ENCODE measurements around the gene MORN2. TPM values are rescaled to one million over a fixed set of nuclear protein-coding genes. Genes with fewer than 3 reads are reported as not detected.

MORN2 gene
- total RNA-seq, 1 experiment from 2014 or later: 8.0 TPM

- no CpG with 5 or more reads among the region's 4 CpGs for WGBS (ENCODE audit: extremely low coverage, insufficient read length, low lambda C conversion rate)
These were observed 11.6 kb downstream of the MORN2 start for GRCh38 chr2:38887347-38887746.

More at GRCh38 chr2:38887347-38887746, 11.6 kb downstream of the MORN2 start:
- no peak overlapping the region for H3K4me3 Mint-ChIP-seq
- no peak overlapping the region for H2BK120ac ChIP-seq (ENCODE audit: low read depth, low read length, poor library complexity, severe bottlenecking)
- H3K36me3 Mint-ChIP-seq (ENCODE audit: insufficient read depth in 1 of 3, low read depth in 3 of 3): no peaks in the 10 kb centered on the region
- H4K91ac ChIP-seq (ENCODE audit: insufficient read length, low read depth, low read length): no peak overlapping the region
- H3K18ac ChIP-seq (ENCODE audit: insufficient read length, low read depth, low read length): no peak overlapping the region
- H3K27ac ChIP-seq (ENCODE audit: insufficient read length, low read depth, low read length): no peak overlapping the region
- H3K14ac ChIP-seq (ENCODE audit: insufficient read depth, low read length): no peak overlapping the region
- H3K27ac Mint-ChIP-seq: no peak overlapping the region
- H3K9me3 Mint-ChIP-seq: no peaks in the 10 kb centered on the region
- H3K4ac ChIP-seq (ENCODE audit: low read depth, low read length): no peak overlapping the region
- H2AK5ac ChIP-seq (ENCODE audit: insufficient read length, low read length): no peak overlapping the region
- no peak overlapping the region for H4K5ac ChIP-seq (ENCODE audit: insufficient read length, low read depth, low read length)
- H3K23ac ChIP-seq (ENCODE audit: insufficient read length, low read depth, low read length): no peak overlapping the region
- no peak overlapping the region for H2BK15ac ChIP-seq (ENCODE audit: low read depth, low read length)
- no peak overlapping the region for H3T11ph ChIP-seq (ENCODE audit: low read length)
- no peaks in the 10 kb centered on the region for H3K79me2 ChIP-seq (ENCODE audit: insufficient read depth, low read length)
- H3K27me3 Mint-ChIP-seq (ENCODE audit: low read depth): no peaks in the 10 kb centered on the region
- H4K20me1 ChIP-seq (ENCODE audit: control insufficient read depth, insufficient read depth, insufficient read length): no peaks in the 10 kb centered on the region
- no peak overlapping the region for H2BK20ac ChIP-seq (ENCODE audit: low read depth, low read length, poor library complexity, severe bottlenecking)
- H3K27me3 ChIP-seq (ENCODE audit: insufficient read depth, low read length): no peaks in the 10 kb centered on the region
- no peak overlapping the region for H3K4me2 ChIP-seq (ENCODE audit: insufficient read depth, insufficient read length, low read length)
- H2BK5ac ChIP-seq (ENCODE audit: insufficient read length, low read length): no peak overlapping the region
- H3K23me2 ChIP-seq (ENCODE audit: insufficient read length, low read depth, low read length, poor library complexity, severe bottlenecking): no peaks in the 10 kb centered on the region
- H2AFZ ChIP-seq (ENCODE audit: low read length): no peak overlapping the region
- H3K9ac ChIP-seq (ENCODE audit: extremely low read depth, insufficient read length, low read length): no peak overlapping the region
- no peaks in the 10 kb centered on the region for H3K4me1 ChIP-seq (ENCODE audit: insufficient read depth, low read length)
- no peak overlapping the region for H3K56ac ChIP-seq (ENCODE audit: insufficient read length, low read depth, low read length)
- no peak overlapping the region for H4K8ac ChIP-seq (replicated peaks; ENCODE audit: insufficient read length, low read depth, low read length)
- H3K4me1 Mint-ChIP-seq: peaks cover 0 to 3% of the 10 kb centered on the region in 2 experiments; a peak in 1 of 4 replicates
- H3K79me1 ChIP-seq (ENCODE audit: insufficient read depth, low read depth, low read length, poor library complexity, severe bottlenecking): no peaks in the 10 kb centered on the region
- DNase-seq: no peak
- no peak overlapping the region for H2BK12ac ChIP-seq (ENCODE audit: insufficient read length, low read depth, low read length)
- no peak for TF ChIP-seq CTCF (conservative IDR thresholded peaks at IDR 0.05)
- H3K9me3 ChIP-seq (ENCODE audit: control insufficient read depth, low read depth, low read length): no peaks in the 10 kb centered on the region
